Measurements from ENCODE around the gene UBE2B.

UBE2B gene

GRCh38 chr5:134387443-134387842, 16.1 kb downstream of the UBE2B start:
- no peak overlapping the region for H3K4me3 ChIP-seq (ENCODE audit: low read depth, low read length)

GRCh38 chr5:134392301-134392700, 20.9 kb downstream of the UBE2B start:
- TF ChIP-seq CTCF (IDR thresholded peaks at IDR 0.05; ENCODE audit: low read depth, low read length), result no peak

More at GRCh38 chr5:134387443-134387842, 16.1 kb downstream of the UBE2B start:
- TF ChIP-seq CTCF (IDR thresholded peaks at IDR 0.05; ENCODE audit: low read depth, low read length), result no peak

GRCh38 chr5:134394932-134395331, 23.6 kb downstream of the UBE2B start:
- no peak overlapping the region for H3K4me3 ChIP-seq (ENCODE audit: low read depth, low read length)
- TF ChIP-seq CTCF (IDR thresholded peaks at IDR 0.05; ENCODE audit: low read depth, low read length), result no peak

More at GRCh38 chr5:134392301-134392700, 20.9 kb downstream of the UBE2B start:
- H3K4me3 ChIP-seq (ENCODE audit: low read depth, low read length), result no peak overlapping the region

GRCh38 chr5:134396274-134396673, 24.9 kb downstream of the UBE2B start:
- no peak overlapping the region for H3K4me3 ChIP-seq (ENCODE audit: low read depth, low read length)
- TF ChIP-seq CTCF (IDR thresholded peaks at IDR 0.05; ENCODE audit: low read depth, low read length), result no peak

- no peak for TF ChIP-seq CTCF (IDR thresholded peaks at IDR 0.05; ENCODE audit: low read depth, low read length)
Observed at GRCh38 chr5:134397196-134397595, 25.8 kb downstream of the UBE2B start.

GRCh38 chr5:134398609-134399155, 27.3 kb downstream of the UBE2B start:
- no peak overlapping the region for H3K4me3 ChIP-seq (ENCODE audit: low read depth, low read length)
- TF ChIP-seq CTCF (IDR thresholded peaks at IDR 0.05; ENCODE audit: low read depth, low read length), result no peak

More at GRCh38 chr5:134397196-134397595, 25.8 kb downstream of the UBE2B start:
- no peak overlapping the region for H3K4me3 ChIP-seq (ENCODE audit: low read depth, low read length)

GRCh38 chr5:134403951-134404350, 32.6 kb downstream of the UBE2B start:
- no peak for TF ChIP-seq CTCF (IDR thresholded peaks at IDR 0.05; ENCODE audit: low read depth, low read length)
- H3K4me3 ChIP-seq (ENCODE audit: low read depth, low read length), result no peak overlapping the region

Measured in WI38 (cell line).